Activated B cell treated with CpG ODN at 0.5 μM for 24 hours (primary cell): ENCODE results near the gene POR. TPM values are rescaled to one million over a fixed set of nuclear protein-coding genes. Genes with fewer than 3 reads are reported as not detected.

ENCODE experiments used
- ATAC-seq: fragments of 200-7000 bp; cut with Tn5 transposase; one replicate; pipeline ENCODE4 v1.10.0; 2021; ENCODE audit warnings: low read depth, mild to moderate bottlenecking, moderate library complexity
- CTCF ChIA-PET: fragments of 350-600 bp; sonication (Branson Sonifier 250); formaldehyde crosslinking; loops from one replicate; lab custom pipeline; 2021; ENCODE audit warnings: antibody characterized with exemption; lab: Charles Lee
- POLR2A ChIA-PET: fragments of 350-600 bp; sonication (Branson Sonifier 250); formaldehyde crosslinking; loops from one replicate; lab custom pipeline; 2021; ENCODE audit warnings: antibody characterized with exemption; lab: Charles Lee
- DNase-seq: peaks from one replicate; pipeline ENCODE4 v3.0.0; 2022
- H3K27ac Mint-ChIP-seq: one replicate; pipeline ENCODE4 v1.8.0; 2020; ENCODE audit warnings: mixed read lengths
- H3K27me3 Mint-ChIP-seq: one replicate; pipeline ENCODE4 v1.8.0; 2021; ENCODE audit warnings: mixed read lengths
- H3K36me3 Mint-ChIP-seq: one replicate; pipeline ENCODE4 v1.8.0; 2021; ENCODE audit warnings: low read depth, mixed read lengths
- H3K4me1 Mint-ChIP-seq: one replicate; pipeline ENCODE4 v1.8.0; 2021; ENCODE audit warnings: mixed read lengths
- H3K4me3 Mint-ChIP-seq: one replicate; pipeline ENCODE4 v1.8.0; 2020; ENCODE audit warnings: mild to moderate bottlenecking, mixed read lengths
- H3K9me3 Mint-ChIP-seq: one replicate; pipeline ENCODE4 v1.8.0; 2020; ENCODE audit warnings: mixed read lengths
- CTCF ChIP-seq: fragments of 200-600 bp; IDR thresholded peaks from one replicate; pipeline ENCODE4 v1.8.0; 2022; ENCODE audit warnings: antibody characterized with exemption, mild to moderate bottlenecking
- intact Hi-C: fragments of 100-400 bp; cut with micrococcal nuclease; formaldehyde crosslinking; loops from one replicate; pipeline ENCODE4 v1.15.1; 2024
- total RNA-seq: library from RNA; stranded (reverse); gene quantifications from 2 replicates; pipeline ENCODE4 v1.2.3, GENCODE V29; 2022

The POR gene
- total RNA-seq, 1 donor from 2014 or later, result 63.5 TPM

- POLR2A ChIA-PET, result no interaction called here
- TF ChIP-seq CTCF, result no peak
- CTCF ChIA-PET, result no interaction called here
Measured at GRCh38 chr7:75967055-75967454, 52.1 kb downstream of the POR start.

GRCh38 chr7:75967487-75967997 is 52.6 kb downstream of the POR start:
- H3K27ac Mint-ChIP-seq, result no peak overlapping the region
- TF ChIP-seq CTCF, result no peak
- H3K4me1 Mint-ChIP-seq, result no peaks in the 10 kb centered on the region
- no peaks in the 10 kb centered on the region for H3K9me3 Mint-ChIP-seq
- H3K4me3 Mint-ChIP-seq, result no peak overlapping the region
- ChIA-PET CTCF (no interaction called here), POLR2A (no interaction called here)
- no peak for DNase-seq
- intact Hi-C loops, result no loop called here
- no peaks in the 10 kb centered on the region for H3K27me3 Mint-ChIP-seq
- H3K36me3 Mint-ChIP-seq, result peaks cover 62% of the 10 kb centered on the region
- no peak for ATAC-seq

More at GRCh38 chr7:75967055-75967454, 52.1 kb downstream of the POR start:
- DNase-seq (no peak), ATAC-seq (no peak)
- peaks cover 58% of the 10 kb centered on the region for H3K36me3 Mint-ChIP-seq
- H3K27me3 Mint-ChIP-seq, result no peaks in the 10 kb centered on the region
- no peaks in the 10 kb centered on the region for H3K4me1 Mint-ChIP-seq
- H3K27ac Mint-ChIP-seq, result no peak overlapping the region
- intact Hi-C loops, result no loop called here
- no peaks in the 10 kb centered on the region for H3K9me3 Mint-ChIP-seq
- no peak overlapping the region for H3K4me3 Mint-ChIP-seq

- H3K27me3 Mint-ChIP-seq, result no peaks in the 10 kb centered on the region
- no peaks in the 10 kb centered on the region for H3K4me1 Mint-ChIP-seq
- H3K36me3 Mint-ChIP-seq, result peaks cover 62% of the 10 kb centered on the region
- H3K27ac Mint-ChIP-seq, result no peak overlapping the region
- no peak for TF ChIP-seq CTCF
- ChIA-PET CTCF (no interaction called here), POLR2A (no interaction called here)
- intact Hi-C loops, result no loop called here
- ATAC-seq (no peak), DNase-seq (no peak)
- H3K9me3 Mint-ChIP-seq, result no peaks in the 10 kb centered on the region
- no peak overlapping the region for H3K4me3 Mint-ChIP-seq
Measured at GRCh38 chr7:75968012-75968411, 53.1 kb downstream of the POR start.

- H3K36me3 Mint-ChIP-seq, result peaks cover 59% of the 10 kb centered on the region
- CTCF ChIA-PET, result no interaction called here
- H3K27me3 Mint-ChIP-seq, result no peaks in the 10 kb centered on the region
- H3K4me1 Mint-ChIP-seq, result no peaks in the 10 kb centered on the region
- intact Hi-C loops, result no loop called here
- TF ChIP-seq CTCF, result no peak
- no peak overlapping the region for H3K4me3 Mint-ChIP-seq
- DNase-seq, result no peak
- H3K9me3 Mint-ChIP-seq, result no peaks in the 10 kb centered on the region
- no peak for ATAC-seq
- H3K27ac Mint-ChIP-seq, result no peak overlapping the region
- POLR2A ChIA-PET, result no interaction called here
Measured at GRCh38 chr7:75968561-75969001, 53.6 kb downstream of the POR start.

- no peak for ATAC-seq
- Mint-ChIP-seq H3K9me3 (no peaks in the 10 kb centered on the region), H3K27ac (no peak overlapping the region), H3K4me3 (no peak overlapping the region), H3K27me3 (no peaks in the 10 kb centered on the region), H3K36me3 (peaks cover 64% of the 10 kb centered on the region), H3K4me1 (no peaks in the 10 kb centered on the region)
- ChIA-PET CTCF (no interaction called here), POLR2A (no interaction called here)
- DNase-seq, result no peak
- no peak for TF ChIP-seq CTCF
- intact Hi-C loops, result no loop called here
Measured at GRCh38 chr7:75969182-75969581, 54.2 kb downstream of the POR start.
